Measurements from ENCODE around the gene NUMB. TPM values are rescaled to one million over a fixed set of nuclear protein-coding genes. Genes with fewer than 3 reads are reported as not detected.
A peak's percentile ranks its signal among the peaks of the same experiment; 100 is the strongest.

NUMB gene
- total RNA-seq, 2 donors from 2014 or later = 43.8 to 45.2 TPM

GRCh38 chr14:73432124-73432523, 26.2 kb downstream of the NUMB start:
- no peak overlapping the region for H3K4me3 ChIP-seq
- ATAC-seq (no peak), DNase-seq (no peak)
- peaks cover 52% of the 10 kb centered on the region for H3K4me1 ChIP-seq
- H3K27me3 ChIP-seq = no peaks in the 10 kb centered on the region
- H3K36me3 ChIP-seq (replicated peaks in 1 of 2; ENCODE audit: insufficient read depth in 1 of 2, low read depth in 2 of 2) = no peaks in the 10 kb centered on the region
- H3K27ac ChIP-seq = no peak overlapping the region
- intact Hi-C loops (cut with DNase I) = no loop called here
- WGBS, 2 donors = 44 to 46% methylated on average over 3 of the region's 3 CpGs
- no peak for TF ChIP-seq CTCF (IDR thresholded peaks at IDR 0.05)
- no peak for TF ChIP-seq POLR2A (IDR thresholded peaks at IDR 0.05)
- peaks cover 0 to 4% (median 0%) of the 10 kb centered on the region in 3 donors for H3K9me3 ChIP-seq

DNA sequence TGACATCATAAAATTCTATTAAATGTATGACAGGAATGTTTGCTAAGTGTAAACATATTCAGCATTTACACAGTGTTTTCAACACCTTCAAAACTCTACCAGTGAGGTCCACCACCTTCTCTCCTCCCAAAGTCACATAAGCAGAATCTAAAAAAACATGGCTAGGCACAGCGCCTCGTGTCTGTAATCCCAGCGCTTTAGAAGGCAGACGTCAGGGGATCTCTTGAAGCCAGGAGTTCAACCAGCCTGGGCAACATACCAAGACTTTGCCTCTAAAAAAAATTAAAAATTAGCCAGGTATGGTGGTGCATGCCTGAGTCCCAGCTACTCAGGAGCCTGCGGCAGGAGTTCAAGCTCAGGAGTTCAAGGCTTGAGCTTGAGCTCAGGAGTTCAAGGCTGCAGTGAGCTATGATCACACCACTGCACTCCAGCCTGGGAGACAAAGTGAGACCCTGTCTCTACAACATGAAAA, 30.0 kb downstream of the NUMB start:
- WGBS, 2 donors = 15 to 30% methylated on average over 5 of the region's 5 CpGs
- peak overlapping the region in 3 of 4 donors; percentile 45 to 65 (median 48) for H3K27ac ChIP-seq
- no peak for TF ChIP-seq POLR2A (IDR thresholded peaks at IDR 0.05)
- TF ChIP-seq CTCF (IDR thresholded peaks at IDR 0.05) = no peak
- H3K4me3 ChIP-seq = no peak overlapping the region
- DNase-seq (peak; percentile 52 to 74 (median 71)), ATAC-seq (peak; percentile 79)
- peaks cover 56% of the 10 kb centered on the region for H3K4me1 ChIP-seq
- no peaks in the 10 kb centered on the region for H3K36me3 ChIP-seq (replicated peaks in 1 of 2; ENCODE audit: insufficient read depth in 1 of 2, low read depth in 2 of 2)
- H3K27me3 ChIP-seq = no peaks in the 10 kb centered on the region
- intact Hi-C loops (cut with DNase I) = no loop called here
- H3K9me3 ChIP-seq = peaks cover 0 to 4% (median 0%) of the 10 kb centered on the region in 3 donors

DNA sequence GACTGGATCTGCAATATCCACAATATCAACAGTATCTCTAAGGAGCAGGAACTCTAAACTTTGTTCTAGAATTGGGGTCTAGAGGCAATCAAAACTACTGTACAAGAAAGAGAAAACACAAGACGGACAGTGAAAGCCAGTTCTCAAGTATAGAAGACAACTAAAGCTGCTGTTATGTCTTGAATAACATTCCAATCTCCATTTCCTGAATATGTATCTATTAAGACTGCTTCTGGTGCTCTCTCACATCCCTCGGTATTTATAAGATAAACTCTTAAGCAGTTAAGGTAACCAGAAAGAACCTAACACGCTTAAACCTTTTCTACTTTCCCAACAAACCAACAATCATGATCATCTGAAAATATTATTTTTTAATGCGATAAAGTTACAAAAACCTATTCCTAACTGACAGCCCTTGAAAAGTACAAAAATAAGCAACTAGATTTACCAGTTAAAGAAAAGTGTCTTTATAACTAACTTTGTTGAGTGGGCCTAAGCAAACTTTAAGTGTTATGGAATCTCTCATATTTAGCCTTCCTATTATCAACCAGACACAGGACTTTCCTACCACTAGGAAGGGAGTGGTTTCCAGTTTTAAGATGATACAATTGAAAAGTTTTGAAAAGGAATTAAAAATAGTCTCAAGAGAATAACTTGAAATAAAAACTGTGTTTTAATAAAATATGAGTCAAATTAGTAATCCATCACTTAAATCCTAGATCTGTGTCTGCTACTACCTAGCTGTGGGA, 30.7 kb downstream of the NUMB start:
- peak overlapping the region in 3 of 4 donors; percentile 45 to 65 (median 48) for H3K27ac ChIP-seq
- H3K4me1 ChIP-seq = peaks cover 56% of the 10 kb centered on the region

GRCh38 chr14:73426877-73427276, 31.5 kb downstream of the NUMB start:
- Histone ChIP-seq H3K4me1 (peaks cover 56% of the 10 kb centered on the region), H3K36me3 (replicated peaks in 1 of 2; ENCODE audit: insufficient read depth in 1 of 2, low read depth in 2 of 2) (no peaks in the 10 kb centered on the region)
- ATAC-seq = no peak

More for the DNA sequence above, 30.7 kb downstream of the NUMB start:
- TF ChIP-seq CTCF (IDR thresholded peaks at IDR 0.05) (no peak), POLR2A (IDR thresholded peaks at IDR 0.05) (no peak)
- H3K36me3 ChIP-seq (replicated peaks in 1 of 2; ENCODE audit: insufficient read depth in 1 of 2, low read depth in 2 of 2) = no peaks in the 10 kb centered on the region
- H3K27me3 ChIP-seq = no peaks in the 10 kb centered on the region
- ATAC-seq = no peak
- no peak for DNase-seq
- intact Hi-C loops (cut with DNase I) = no loop called here
- H3K4me3 ChIP-seq = no peak overlapping the region
- peaks cover 0 to 4% (median 0%) of the 10 kb centered on the region in 3 donors for H3K9me3 ChIP-seq
- 74 to 80% methylated on average over 4 of the region's 4 CpGs for WGBS, 2 donors

More at GRCh38 chr14:73426877-73427276, 31.5 kb downstream of the NUMB start:
- Histone ChIP-seq H3K4me3 (no peak overlapping the region), H3K9me3 (peaks cover 0 to 4% (median 0%) of the 10 kb centered on the region in 3 donors), H3K27ac (peak overlapping the region in 1 of 4 donors; percentile 65), H3K27me3 (no peaks in the 10 kb centered on the region)
- no peak for TF ChIP-seq CTCF (IDR thresholded peaks at IDR 0.05)
- TF ChIP-seq POLR2A (IDR thresholded peaks at IDR 0.05) = no peak
- intact Hi-C loops (cut with DNase I) = no loop called here
- DNase-seq = peak in 1 of 4 donors; percentile 10
- WGBS, 2 donors = 92 to 93% methylated on average over 5 of the region's 5 CpGs
